ENCODE data around the gene YY1. TPM values are rescaled to one million over a fixed set of nuclear protein-coding genes. Genes with fewer than 3 reads are reported as not detected.

Gene YY1
- total and polyA plus RNA-seq, 9 of the 15 experiments (the other 6 are each of a cell fraction or from before 2014, with no cell fraction given) = 20.8 to 74.2 (median 46.7) TPM

DNA sequence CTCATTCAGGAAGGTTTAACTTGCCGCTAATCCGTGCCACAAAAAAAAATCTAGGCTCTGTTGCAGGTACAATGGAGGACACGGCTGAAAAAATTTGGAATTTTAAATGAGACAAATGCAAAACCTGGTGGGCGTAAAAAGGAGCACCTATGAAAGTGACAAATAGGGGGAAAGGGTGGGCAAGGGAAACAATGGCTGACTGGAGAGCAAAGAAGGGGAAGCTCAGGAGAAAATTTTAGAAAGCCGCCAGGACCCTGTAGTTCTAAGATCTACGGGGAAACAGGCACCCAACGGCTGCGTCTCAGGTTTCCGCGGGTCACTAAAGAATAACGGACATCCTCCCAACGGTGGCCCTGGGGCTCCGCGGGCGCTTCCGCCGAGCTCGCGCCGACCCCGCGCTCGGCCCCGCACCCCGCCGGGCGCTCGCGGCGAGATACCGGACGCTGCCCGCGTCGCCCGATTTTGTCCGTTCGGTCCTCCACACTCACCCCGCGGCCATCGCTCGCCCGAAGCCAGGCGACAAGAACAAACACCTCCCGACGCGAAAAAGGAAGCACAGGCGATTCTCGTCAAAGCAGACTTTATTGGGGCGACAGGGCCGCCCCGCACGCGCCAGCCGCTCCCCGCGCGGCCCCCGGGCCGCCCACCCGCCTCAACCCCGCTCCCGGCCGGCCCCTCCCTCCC lies 1.1 kb upstream of the YY1 start (continued):
- TF ChIP-seq, protein P1, sequence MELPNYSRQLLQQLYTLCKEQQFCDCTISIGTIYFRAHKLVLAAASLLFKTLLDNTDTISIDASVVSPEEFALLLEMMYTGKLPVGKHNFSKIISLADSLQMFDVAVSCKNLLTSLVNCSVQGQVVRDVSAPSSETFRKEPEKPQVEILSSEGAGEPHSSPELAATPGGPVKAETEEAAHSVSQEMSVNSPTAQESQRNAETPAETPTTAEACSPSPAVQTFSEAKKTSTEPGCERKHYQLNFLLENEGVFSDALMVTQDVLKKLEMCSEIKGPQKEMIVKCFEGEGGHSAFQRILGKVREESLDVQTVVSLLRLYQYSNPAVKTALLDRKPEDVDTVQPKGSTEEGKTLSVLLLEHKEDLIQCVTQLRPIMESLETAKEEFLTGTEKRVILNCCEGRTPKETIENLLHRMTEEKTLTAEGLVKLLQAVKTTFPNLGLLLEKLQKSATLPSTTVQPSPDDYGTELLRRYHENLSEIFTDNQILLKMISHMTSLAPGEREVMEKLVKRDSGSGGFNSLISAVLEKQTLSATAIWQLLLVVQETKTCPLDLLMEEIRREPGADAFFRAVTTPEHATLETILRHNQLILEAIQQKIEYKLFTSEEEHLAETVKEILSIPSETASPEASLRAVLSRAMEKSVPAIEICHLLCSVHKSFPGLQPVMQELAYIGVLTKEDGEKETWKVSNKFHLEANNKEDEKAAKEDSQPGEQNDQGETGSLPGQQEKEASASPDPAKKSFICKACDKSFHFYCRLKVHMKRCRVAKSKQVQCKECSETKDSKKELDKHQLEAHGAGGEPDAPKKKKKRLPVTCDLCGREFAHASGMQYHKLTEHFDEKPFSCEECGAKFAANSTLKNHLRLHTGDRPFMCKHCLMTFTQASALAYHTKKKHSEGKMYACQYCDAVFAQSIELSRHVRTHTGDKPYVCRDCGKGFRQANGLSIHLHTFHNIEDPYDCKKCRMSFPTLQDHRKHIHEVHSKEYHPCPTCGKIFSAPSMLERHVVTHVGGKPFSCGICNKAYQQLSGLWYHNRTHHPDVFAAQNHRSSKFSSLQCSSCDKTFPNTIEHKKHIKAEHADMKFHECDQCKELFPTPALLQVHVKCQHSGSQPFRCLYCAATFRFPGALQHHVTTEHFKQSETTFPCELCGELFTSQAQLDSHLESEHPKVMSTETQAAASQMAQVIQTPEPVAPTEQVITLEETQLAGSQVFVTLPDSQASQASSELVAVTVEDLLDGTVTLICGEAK (IDR thresholded peaks at IDR 0.05) = peak; percentile 89
- TF ChIP-seq, protein P1 (CRISPR knock-in tag; IDR thresholded peaks at IDR 0.05) = no peak
- TF ChIP-seq TAF1 (IDR thresholded peaks at IDR 0.05; ENCODE audit: control insufficient read depth, extremely low read depth, insufficient read depth, low read length, severe bottlenecking) (peak; percentile 53), CHD1 (IDR thresholded peaks at IDR 0.05; ENCODE audit: low read length) (peak; percentile 84), ZBTB7A (IDR thresholded peaks at IDR 0.05; ENCODE audit: borderline replicate concordance, control insufficient read depth, low read depth, low read length) (0 out of 2 replicates have a peak, but pooled peaks have one; percentile 57), CBX3 (IDR thresholded peaks at IDR 0.05; ENCODE audit: borderline replicate concordance in 1 of 2, low read length in 2 of 2) (no peak), ZNF239 (CRISPR knock-in tag; IDR thresholded peaks at IDR 0.05) (no peak), POLR3G (IDR thresholded peaks at IDR 0.05; ENCODE audit: extremely low read depth, insufficient read length, insufficient replicate concordance) (no peak), HEY1 (CRISPR knock-in tag; IDR thresholded peaks at IDR 0.05; ENCODE audit: borderline replicate concordance) (no peak), PHF20 (IDR thresholded peaks at IDR 0.05; ENCODE audit: partially characterized antibody) (no peak), CREBBP (IDR thresholded peaks at IDR 0.05; ENCODE audit: low read depth, low read length) (no peak), PTBP1 (IDR thresholded peaks at IDR 0.05; ENCODE audit: low read depth, low read length) (no peak), GABPB1 (CRISPR knock-in tag; IDR thresholded peaks at IDR 0.05) (peak; percentile 74; the same call in 1 of the 2 replicates)
